HS-5 (cell line): Measurements from ENCODE around the gene PRSS53.

Experiments used
- DNase-seq: peaks from one replicate; pipeline ENCODE4 v3.0.0-alpha.2; 2012; ENCODE audit warnings: low read depth

PRSS53 gene

DNA sequence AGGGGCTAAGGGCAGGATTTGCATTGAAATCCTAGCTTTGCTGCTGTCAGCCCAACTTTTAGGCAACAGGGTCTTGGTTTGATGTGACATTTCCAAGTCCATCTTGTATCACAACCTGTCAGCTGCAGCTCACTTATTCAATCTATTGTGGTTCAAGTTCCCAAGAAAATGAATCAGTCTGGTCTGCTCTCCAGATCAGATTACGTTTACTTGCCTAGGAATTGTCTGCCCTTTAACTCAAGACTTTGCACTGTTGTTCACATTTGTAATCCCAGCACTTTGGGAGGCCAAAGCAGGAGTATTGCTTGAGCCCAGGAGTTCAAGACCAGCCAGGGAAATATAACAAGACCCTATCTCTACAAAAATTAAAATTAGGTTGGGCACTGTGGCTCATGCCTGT lies 45.4 kb downstream of the PRSS53 start:
- DNase-seq, result no peak

DNA sequence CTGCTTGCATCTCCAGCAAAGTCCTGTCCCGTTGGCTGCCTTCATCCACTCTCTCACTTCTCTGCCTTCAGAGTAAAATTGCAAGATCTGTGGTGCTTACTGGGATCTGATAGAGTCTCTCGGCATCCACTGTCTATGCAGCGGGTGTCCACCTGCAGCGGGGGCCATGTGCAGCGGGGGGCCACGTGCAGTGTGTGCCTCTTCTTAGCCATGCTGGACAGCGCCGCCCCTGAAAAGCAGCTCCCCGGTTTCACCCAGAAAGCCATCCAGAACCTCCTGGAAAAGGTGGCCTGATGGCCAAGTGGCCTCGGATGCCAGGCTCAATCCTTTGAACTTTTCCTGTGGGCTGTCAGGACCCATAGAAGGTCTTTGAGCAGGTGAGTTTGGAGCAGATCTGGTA lies 45.9 kb downstream of the PRSS53 start:
- DNase-seq, result no peak

DNA sequence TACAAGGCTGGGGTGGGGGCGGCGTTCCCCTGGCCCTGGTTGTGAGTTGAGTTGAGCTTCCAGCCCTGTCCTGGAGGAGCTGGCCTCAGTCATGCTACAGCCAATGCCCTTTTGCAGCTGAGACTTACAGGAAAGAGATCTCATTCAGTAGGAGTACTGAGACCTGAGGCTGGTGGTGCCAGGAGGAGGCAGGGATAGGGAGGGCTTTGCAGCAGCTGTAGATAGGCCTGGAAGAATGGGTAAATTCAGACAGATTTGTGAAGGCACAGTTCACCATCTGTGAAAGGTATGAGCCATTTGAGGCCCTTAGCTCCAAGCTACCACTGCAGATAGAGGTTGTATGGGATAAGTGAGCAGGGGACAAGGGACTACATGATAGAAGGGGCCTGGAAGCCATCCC lies 49.8 kb downstream of the PRSS53 start:
- no peak for DNase-seq

DNA sequence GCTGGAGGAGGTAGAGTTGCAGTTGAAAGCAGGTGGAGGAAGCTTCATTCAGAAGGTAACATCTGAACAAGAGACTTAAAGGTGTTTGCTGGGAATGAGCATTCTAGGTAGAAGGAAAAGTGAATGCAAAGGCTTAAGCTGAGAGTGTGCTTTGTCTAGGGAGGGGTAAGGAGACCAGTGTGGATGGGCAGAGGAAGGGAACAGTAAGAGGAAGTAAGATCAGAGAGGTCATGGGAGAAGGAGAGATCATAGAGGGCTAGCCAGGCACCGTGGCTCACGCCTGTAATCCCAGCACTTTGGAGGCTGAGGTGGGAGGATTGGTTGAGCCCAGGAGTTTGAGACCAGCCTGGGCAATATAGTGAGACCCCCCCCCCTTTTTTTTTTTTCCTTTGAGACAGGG lies 52.1 kb downstream of the PRSS53 start:
- no peak for DNase-seq

DNA sequence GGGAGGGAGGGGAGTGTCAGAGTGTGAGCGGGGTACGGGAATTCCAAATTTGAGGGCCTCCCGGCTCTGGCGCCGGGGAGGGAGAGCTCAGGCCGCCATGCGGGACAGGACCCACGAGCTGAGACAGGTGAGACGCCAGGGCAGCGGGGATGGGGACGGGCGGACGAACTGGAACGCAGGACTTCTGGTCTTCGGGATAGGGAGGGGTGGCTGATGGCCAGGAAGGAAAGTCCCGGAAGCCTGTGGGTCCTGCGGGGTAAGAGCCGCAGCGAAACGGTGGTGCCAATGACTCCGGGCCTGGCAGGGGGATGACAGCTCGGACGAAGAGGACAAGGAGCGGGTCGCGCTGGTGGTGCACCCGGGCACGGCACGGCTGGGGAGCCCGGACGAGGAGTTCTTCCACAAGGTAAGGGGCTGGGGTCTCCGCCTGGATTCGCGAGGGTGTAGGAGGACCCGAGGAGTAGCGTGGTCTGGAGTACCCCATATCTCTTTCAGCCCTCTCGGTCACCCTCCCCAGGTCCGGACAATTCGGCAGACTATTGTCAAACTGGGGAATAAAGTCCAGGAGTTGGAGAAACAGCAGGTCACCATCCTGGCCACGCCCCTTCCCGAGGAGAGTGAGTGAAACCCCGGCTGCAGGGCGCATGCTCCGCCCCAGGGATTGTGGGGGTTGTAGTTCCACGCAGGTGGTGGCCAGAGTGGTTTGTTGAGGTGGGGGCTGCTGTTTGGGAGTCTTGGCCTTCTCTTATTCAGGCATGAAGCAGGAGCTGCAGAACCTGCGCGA lies 54.8 kb downstream of the PRSS53 start:
- DNase-seq, result peak; percentile 35
